Stimulated activated naive CD8-positive, alpha-beta T cell treated with anti-CD3 and anti-CD28 coated beads, Interleukin-15, Interleukin-2, amounts not matched to agents 100 ng/mL and 50 ng/mL, for 24 hours (primary cell): Measurements from ENCODE around the gene CALB2.
"Not testable (repeated sequence)": the region's sequence is repeated elsewhere in the genome, so short reads cannot be mapped to it uniquely, and the experiment has no call there.

Experiments used
- H3K27ac Mint-ChIP-seq: one replicate; pipeline ENCODE4 v1.8.0; 2021; ENCODE audit warnings: mild to moderate bottlenecking, mixed read lengths
- H3K27me3 Mint-ChIP-seq: one replicate; pipeline ENCODE4 v1.8.0; 2021; ENCODE audit warnings: mixed read lengths
- H3K36me3 Mint-ChIP-seq: one replicate; pipeline ENCODE4 v1.8.0; 2021; ENCODE audit warnings: low read depth, mixed read lengths
- H3K4me1 Mint-ChIP-seq: one replicate; pipeline ENCODE4 v1.8.0; 2021; ENCODE audit warnings: low read depth, mixed read lengths
- H3K4me3 Mint-ChIP-seq: one replicate; pipeline ENCODE4 v1.8.0; 2021; ENCODE audit warnings: mild to moderate bottlenecking, mixed read lengths
- H3K9me3 Mint-ChIP-seq: one replicate; pipeline ENCODE4 v1.8.0; 2021; ENCODE audit warnings: mixed read lengths

CALB2 gene

GRCh38 chr16:71345031-71345430 is 13.5 kb upstream of the CALB2 start:
- Mint-ChIP-seq H3K27me3 (peaks cover 3% of the 10 kb centered on the region), H3K4me1 (no peaks in the 10 kb centered on the region), H3K27ac (no peak overlapping the region), H3K9me3 (no peaks in the 10 kb centered on the region), H3K36me3 (no peaks in the 10 kb centered on the region), H3K4me3 (no peak overlapping the region)

- no peaks in the 10 kb centered on the region for H3K4me1 Mint-ChIP-seq
- no peaks in the 10 kb centered on the region for H3K36me3 Mint-ChIP-seq
- H3K9me3 Mint-ChIP-seq = no peaks in the 10 kb centered on the region
- peaks cover 6% of the 10 kb centered on the region for H3K27me3 Mint-ChIP-seq
- H3K27ac Mint-ChIP-seq = no peak overlapping the region
- no peak overlapping the region for H3K4me3 Mint-ChIP-seq
Measured at GRCh38 chr16:71347146-71347545, 11.4 kb upstream of the CALB2 start.

- Mint-ChIP-seq H3K4me1 (no peaks in the 10 kb centered on the region), H3K9me3 (no peaks in the 10 kb centered on the region), H3K4me3 (no peak overlapping the region), H3K27me3 (peaks cover 6% of the 10 kb centered on the region), H3K36me3 (no peaks in the 10 kb centered on the region), H3K27ac (no peak overlapping the region)
Measured at GRCh38 chr16:71348262-71349085, 10.0 kb upstream of the CALB2 start.

GRCh38 chr16:71350821-71351557 is 7.5 kb upstream of the CALB2 start:
- peaks cover 3% of the 10 kb centered on the region for H3K27me3 Mint-ChIP-seq
- no peaks in the 10 kb centered on the region for H3K4me1 Mint-ChIP-seq
- H3K27ac Mint-ChIP-seq = no peak overlapping the region
- H3K4me3 Mint-ChIP-seq = no peak overlapping the region
- H3K36me3 Mint-ChIP-seq = no peaks in the 10 kb centered on the region
- no peaks in the 10 kb centered on the region for H3K9me3 Mint-ChIP-seq

GRCh38 chr16:71351558-71351901 is 7.0 kb upstream of the CALB2 start:
- Mint-ChIP-seq H3K27me3 (peaks cover 3% of the 10 kb centered on the region), H3K9me3 (no peaks in the 10 kb centered on the region), H3K27ac (no peak overlapping the region), H3K4me3 (no peak overlapping the region), H3K36me3 (no peaks in the 10 kb centered on the region), H3K4me1 (no peaks in the 10 kb centered on the region)

- H3K4me1 Mint-ChIP-seq = no peaks in the 10 kb centered on the region
- H3K36me3 Mint-ChIP-seq = no peaks in the 10 kb centered on the region
- no peaks in the 10 kb centered on the region for H3K9me3 Mint-ChIP-seq
- H3K27me3 Mint-ChIP-seq = peaks cover 5% of the 10 kb centered on the region
- no peak overlapping the region for H3K27ac Mint-ChIP-seq
- H3K4me3 Mint-ChIP-seq = no peak overlapping the region
Measured at GRCh38 chr16:71352466-71352865, 6.1 kb upstream of the CALB2 start.

DNA sequence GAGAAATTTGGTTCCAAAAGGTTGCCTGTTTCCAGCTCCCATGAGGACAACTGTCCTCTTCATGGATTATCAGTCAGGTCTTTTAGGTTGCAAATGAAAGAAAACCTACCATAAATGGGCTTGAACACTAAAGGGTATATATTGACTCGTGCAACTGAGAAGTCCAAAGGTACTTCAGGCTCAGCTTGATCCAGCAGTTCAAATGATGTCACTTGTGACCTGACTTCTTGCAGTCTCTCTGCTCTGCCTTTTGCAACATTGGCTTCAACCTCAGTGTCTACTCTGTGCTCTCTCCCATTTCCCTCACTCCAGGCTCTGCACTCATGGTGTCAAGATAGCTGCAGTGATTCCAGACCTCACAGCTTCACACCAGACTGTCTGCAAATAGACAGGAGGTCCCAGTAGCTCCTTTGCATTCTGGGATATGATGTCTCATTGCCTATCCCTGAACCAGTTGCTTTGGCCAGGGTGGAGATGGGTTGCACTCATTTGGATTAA is 5.5 kb upstream of the CALB2 start:
- Mint-ChIP-seq H3K4me3 (no peak overlapping the region), H3K9me3 (no peaks in the 10 kb centered on the region), H3K27ac (no peak overlapping the region), H3K36me3 (no peaks in the 10 kb centered on the region), H3K4me1 (peaks cover under 1% of the 10 kb centered on the region), H3K27me3 (peaks cover 6% of the 10 kb centered on the region)

GRCh38 chr16:71353736-71354135 is 4.8 kb upstream of the CALB2 start:
- Mint-ChIP-seq H3K4me3 (no peak overlapping the region), H3K36me3 (no peaks in the 10 kb centered on the region), H3K4me1 (peaks cover 4% of the 10 kb centered on the region), H3K27ac (no peak overlapping the region), H3K9me3 (no peaks in the 10 kb centered on the region), H3K27me3 (peaks cover 6% of the 10 kb centered on the region)

- H3K27ac Mint-ChIP-seq = no peak overlapping the region
- H3K4me3 Mint-ChIP-seq = no peak overlapping the region
- peaks cover 4% of the 10 kb centered on the region for H3K4me1 Mint-ChIP-seq
- H3K36me3 Mint-ChIP-seq = no peaks in the 10 kb centered on the region
- H3K9me3 Mint-ChIP-seq = no peaks in the 10 kb centered on the region
- peaks cover 6% of the 10 kb centered on the region for H3K27me3 Mint-ChIP-seq
Measured at GRCh38 chr16:71354156-71354555, 4.4 kb upstream of the CALB2 start.

DNA sequence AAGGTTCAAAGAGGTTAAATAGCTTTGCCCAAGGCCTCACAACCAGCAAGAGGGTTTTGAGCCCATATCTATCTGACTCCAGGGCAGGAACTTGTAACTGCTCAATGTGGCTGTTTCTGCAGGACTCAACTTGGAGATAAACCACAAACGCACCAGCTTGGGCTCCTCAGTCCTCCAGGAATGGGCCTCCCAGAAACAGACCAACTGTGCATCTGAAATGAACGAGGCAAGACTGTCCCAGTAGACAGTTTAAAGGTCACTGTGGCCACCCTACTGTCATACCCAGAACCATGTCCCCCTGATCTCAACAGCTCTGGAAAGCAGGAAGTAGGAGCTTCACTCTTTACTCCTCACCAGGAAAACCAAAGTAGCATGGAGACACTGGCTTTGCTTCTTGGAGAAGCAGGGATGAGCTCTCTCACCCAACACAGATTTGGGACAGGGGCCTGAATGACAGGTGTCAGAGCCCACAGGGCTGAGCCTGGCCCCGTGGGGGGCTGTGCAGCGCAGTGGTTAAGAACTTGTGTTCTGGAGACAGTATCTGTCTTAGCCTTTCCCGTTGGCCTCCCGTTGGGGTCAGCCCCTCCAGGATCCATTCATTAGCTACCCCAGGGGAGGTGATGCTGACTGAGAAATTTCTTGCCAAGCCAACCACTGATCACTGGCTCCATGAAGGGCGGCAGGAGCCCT is 2.3 kb upstream of the CALB2 start:
- Mint-ChIP-seq H3K36me3 (no peaks in the 10 kb centered on the region), H3K9me3 (no peaks in the 10 kb centered on the region), H3K27ac (no peak overlapping the region), H3K27me3 (peaks cover 23% of the 10 kb centered on the region), H3K4me3 (no peak overlapping the region), H3K4me1 (peaks cover 4% of the 10 kb centered on the region)

- not testable (repeated sequence) for H3K4me1 Mint-ChIP-seq, H3K27ac Mint-ChIP-seq, H3K36me3 Mint-ChIP-seq, H3K9me3 Mint-ChIP-seq, H3K4me3 Mint-ChIP-seq
- peaks cover 20% of the 10 kb centered on the region for H3K27me3 Mint-ChIP-seq
Measured at GRCh38 chr16:71356936-71357335, 1.6 kb upstream of the CALB2 start.

DNA sequence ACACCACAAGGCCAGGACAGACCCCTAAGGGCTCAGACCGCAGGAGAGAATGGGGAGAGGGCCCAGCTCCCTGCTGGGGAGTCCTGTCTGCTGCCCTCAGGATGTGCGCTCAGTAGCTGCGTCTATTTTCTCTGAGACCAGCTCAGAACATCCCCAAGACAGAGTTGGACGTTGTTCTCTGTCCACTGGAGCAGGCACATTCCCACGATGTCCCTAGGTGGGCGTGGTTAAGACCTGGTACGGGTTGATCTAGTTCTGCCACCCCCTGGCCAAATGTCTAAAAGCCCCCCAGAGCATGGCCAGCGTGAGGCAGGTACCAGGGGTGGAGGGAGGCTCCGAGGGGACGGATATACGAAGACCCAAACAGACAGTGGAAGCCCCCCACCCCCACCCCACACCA is 842 bp upstream of the CALB2 start:
- H3K9me3 Mint-ChIP-seq = no peaks in the 10 kb centered on the region
- H3K4me1 Mint-ChIP-seq = peaks cover 4% of the 10 kb centered on the region
- H3K36me3 Mint-ChIP-seq = no peaks in the 10 kb centered on the region
- peaks cover 20% of the 10 kb centered on the region for H3K27me3 Mint-ChIP-seq
- no peak overlapping the region for H3K4me3 Mint-ChIP-seq
- no peak overlapping the region for H3K27ac Mint-ChIP-seq

DNA sequence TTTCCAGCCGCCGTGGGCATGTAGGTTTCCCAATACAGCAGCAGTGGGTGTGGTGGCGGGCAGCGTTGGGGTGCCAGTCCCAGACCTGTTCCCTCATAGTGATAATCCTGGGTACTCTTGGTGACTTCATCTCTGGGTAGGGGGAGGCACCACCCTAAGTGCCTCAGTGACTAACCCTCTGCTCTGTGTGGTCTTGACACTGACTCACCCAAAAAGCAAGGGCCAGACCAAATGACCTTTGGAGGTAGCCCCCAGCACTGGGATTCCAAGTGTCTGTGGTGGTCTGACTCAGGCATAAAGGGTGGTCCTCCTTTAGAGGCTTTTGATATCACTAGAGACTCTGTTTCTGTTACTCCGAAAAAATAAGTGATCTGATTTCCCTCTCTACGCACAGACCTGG is 908 bp downstream of the CALB2 start:
- H3K27me3 Mint-ChIP-seq = peaks cover 20% of the 10 kb centered on the region

DNA sequence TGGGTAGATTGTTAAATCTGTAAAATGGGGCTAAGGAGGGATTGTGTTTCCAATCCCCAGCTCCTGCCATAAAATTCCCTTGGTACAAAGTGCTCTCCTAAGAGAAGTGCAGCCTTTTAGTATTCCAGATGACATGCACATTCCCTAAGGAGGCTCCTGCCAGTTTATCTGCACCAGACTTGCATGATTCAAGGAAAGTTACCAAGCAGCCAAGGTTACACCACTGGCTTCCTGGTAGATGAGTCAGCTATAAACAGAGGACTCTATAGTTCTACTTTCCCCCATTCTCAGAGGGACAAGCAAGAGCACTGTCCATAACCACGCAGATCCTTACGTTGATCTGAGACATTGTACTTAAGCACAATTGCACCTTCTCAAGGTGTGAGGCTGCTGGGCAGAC is 1.9 kb downstream of the CALB2 start:
- Mint-ChIP-seq H3K36me3 (no peaks in the 10 kb centered on the region), H3K4me3 (no peak overlapping the region), H3K27me3 (peaks cover 20% of the 10 kb centered on the region), H3K4me1 (peaks cover 4% of the 10 kb centered on the region), H3K27ac (no peak overlapping the region), H3K9me3 (no peaks in the 10 kb centered on the region)

More for the DNA sequence above, 908 bp downstream of the CALB2 start:
- H3K4me1 Mint-ChIP-seq = peaks cover 4% of the 10 kb centered on the region
- H3K4me3 Mint-ChIP-seq = no peak overlapping the region
- H3K9me3 Mint-ChIP-seq = no peaks in the 10 kb centered on the region
- no peak overlapping the region for H3K27ac Mint-ChIP-seq
- H3K36me3 Mint-ChIP-seq = no peaks in the 10 kb centered on the region

DNA sequence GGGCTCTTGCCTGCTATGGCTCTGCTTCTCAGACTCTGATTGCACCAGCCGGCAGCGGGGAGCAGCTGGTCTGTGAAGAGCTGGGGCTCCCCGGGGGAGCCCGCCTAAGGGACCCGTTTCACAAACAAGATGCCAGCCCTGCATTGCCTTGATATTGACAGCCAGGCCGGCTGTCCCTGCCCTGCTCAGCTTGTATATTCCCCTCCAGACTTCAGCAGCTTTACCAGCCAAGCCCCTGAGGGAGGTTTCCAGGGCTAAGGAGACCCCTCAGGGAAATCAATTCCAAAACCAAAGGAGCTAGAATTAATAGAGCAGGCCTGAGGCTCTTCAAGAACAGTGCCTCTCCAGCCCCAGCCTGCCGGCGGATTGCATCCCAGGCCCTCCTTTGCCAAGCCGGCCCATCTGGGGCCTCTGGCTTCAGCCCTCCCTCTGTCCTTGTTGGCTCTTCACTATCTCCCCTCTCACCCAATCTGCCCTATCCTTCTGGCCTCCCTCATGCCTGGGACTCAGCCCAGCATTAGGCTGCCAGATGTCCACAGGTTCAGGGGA is 5.7 kb downstream of the CALB2 start:
- no peak overlapping the region for H3K4me3 Mint-ChIP-seq
- H3K27ac Mint-ChIP-seq = no peak overlapping the region
- H3K36me3 Mint-ChIP-seq = no peaks in the 10 kb centered on the region
- H3K9me3 Mint-ChIP-seq = no peaks in the 10 kb centered on the region
- no peaks in the 10 kb centered on the region for H3K4me1 Mint-ChIP-seq
- H3K27me3 Mint-ChIP-seq = peaks cover 17% of the 10 kb centered on the region
